NCI-H2196 (cell line): ENCODE measurements around the gene UGT1A4.
"Not testable (repeated sequence)": the region's sequence is repeated elsewhere in the genome, so short reads cannot be mapped to it uniquely, and the experiment has no call there.

Experiments used
- DNase-seq: peaks from one replicate; lab custom pipeline; 2025; ENCODE audit not compliant: unreplicated experiment; lab: John Stamatoyannopoulos, UW

Gene UGT1A4

DNA sequence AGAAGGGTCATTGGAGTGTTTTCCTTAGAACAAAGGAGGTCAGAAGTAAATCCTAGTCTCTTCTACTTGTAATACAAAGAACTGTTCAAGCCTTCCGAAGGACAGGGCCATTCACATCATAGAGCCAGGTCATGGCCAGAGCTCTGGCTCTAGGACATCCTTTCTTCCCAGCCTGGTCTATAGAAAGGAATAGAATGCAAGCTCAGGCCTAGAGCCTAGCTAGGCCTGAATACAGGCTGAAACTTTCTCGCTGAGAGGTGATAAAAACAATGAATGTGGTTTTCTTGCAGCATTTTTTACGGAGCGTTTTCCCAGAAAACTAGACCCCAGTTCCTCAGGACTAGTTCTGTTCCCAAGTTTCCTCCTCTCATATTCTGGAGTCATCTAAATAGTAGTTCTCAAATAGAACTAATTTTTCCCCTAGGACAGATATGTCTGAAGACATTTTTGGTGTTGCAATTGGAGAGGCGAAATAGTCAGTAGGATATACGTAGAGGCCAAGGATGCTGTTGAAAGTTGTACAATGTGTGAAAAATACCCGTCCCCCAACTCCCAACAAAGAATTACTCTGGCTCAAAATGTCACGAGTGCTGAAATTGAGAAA is 19.0 kb upstream of the UGT1A4 start:
- no peak for DNase-seq

DNA sequence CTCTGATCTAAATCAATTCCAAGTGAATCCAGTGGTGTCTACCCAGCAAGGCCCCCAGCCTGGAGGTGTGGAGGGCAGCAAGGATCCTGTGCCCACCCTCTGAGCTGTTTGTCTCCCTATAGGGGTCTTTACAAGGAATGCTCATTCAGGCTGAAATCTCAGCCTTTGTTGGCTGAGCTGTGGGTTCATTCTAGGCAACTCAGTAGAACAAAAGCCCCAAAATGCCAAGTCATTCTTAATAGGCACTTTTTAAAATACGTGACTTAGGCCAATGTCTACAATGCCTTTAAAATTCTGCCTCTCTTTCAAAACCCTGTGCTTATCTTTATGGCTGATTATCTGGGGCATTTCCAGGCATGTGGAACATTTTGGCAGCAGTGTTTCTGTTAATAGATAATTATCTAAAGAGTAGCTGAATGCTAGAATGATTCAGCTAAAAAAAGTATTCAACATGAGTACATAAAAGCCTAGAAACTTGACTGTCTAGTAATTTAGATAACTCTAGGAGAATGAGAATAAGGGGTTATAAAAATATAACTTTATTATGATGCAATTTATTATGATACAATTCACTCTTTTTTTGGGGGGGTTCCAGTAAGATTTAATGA is 18.4 kb upstream of the UGT1A4 start:
- peak; percentile 65 for DNase-seq

DNA sequence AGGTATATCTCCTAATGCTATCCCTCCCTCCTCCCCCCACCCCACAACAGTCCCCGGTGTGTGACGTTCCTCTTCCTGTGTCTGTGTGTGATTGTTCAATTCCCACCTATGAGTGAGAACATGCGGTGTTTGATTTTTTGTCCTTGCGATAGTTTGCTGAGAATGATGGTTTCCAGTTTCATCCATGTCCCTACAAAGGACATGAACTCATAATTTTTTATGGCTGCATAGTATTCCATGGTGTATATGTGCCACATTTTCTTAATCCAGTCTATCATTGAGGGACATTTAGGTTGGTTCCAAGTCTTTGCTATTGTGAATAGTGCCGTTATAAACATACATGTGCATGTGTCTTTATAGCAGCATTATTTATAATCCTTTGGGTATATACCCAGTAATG is 17.7 kb upstream of the UGT1A4 start:
- not testable (repeated sequence) for DNase-seq

DNA sequence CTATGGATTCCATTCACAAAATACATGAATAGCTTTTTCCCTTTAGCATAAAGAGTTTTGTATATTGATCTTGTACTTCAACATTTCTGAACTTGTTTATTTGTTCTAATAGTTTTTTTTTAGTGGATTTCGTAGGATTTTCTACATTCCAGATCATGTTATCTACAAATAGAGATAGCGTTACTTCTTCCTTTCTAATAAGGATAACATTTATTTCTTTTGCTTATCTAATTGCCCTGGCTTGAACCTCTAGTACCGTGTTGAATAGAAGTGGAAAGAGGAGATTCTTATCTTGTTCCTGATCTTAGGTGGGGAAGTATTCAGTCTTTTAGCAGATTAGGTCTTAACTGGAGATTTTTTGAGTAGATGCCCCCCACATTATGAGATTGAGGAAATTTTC is 16.3 kb upstream of the UGT1A4 start:
- DNase-seq = no peak

DNA sequence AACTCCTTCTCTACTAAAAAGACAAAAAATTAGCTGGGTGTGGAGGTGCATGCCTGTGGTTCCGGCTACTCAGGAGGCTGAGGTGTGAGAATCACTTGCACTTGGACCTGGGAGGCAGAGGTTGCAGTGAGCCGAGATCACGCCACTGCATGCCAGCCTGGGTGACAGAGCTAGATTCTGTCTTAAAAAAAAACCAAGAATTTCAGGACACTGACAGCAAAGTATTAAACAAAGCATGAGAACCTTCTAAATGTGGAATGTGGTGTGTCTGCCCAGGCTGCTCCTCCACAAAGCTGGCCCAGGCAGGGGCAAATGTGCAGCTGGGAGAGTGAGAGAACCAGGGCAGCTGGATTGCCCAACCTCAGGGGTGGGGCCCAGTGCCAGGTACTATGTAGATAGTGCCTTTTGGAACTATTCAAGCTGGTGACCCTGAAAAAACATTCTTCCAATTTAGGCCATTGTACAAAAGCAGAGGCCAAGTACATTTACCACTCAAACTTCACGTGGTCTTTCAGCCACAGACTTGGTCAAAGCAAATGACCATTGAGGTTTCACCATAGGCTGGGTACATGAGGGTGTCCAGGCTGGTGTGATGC is 12.5 kb upstream of the UGT1A4 start:
- no peak for DNase-seq

DNA sequence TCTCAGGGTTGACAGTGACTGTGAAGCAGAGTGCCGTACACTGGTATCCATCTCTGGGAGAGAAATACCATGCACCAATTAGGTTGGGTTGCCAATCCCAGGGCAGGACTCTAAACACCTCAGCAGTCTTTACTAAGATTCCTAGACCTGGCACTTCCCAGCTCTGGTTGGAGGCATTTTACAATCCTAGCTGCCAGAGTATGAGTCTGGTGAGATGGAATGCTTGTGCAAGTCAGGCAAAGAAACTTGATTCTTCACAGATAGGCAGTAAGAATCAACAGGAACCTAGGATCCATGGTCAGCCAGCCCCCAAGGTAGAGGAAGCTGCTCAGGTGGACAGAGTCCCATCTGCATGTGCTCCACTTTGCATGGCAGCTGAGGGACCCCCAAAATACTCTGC is 11.8 kb upstream of the UGT1A4 start:
- DNase-seq = no peak

DNA sequence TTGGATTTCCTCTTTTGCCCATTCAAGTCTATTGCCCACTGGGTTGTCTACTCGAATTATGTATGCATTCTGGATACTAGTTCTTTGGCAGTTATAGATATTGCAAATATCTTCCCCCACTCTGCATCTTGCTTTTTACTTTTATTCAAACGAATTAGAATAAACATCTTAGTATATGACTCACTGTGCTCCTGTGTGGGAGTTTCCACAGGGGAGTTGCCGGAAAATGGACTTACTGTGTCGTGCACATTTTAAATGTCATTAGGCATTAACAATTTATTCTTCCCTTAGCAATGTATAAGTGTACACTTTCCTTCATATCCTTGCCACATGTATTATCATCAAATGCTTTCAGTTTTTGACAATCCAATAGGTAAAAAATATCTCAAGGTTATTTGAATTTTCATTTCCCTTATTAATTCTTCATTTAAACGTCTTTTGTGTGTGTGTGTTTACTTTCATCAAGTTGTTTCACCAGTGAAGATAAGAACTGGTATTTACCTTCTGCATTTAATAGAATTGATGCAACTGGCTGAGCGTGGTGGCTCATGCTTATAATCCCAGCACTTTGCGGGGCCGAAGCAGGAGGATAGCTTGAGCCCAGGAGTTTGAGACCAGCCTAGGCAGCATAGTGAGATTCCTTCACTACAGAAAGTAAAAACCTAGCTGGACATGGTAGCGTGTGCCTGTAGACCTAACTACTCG is 10.4 kb upstream of the UGT1A4 start:
- DNase-seq = no peak

DNA sequence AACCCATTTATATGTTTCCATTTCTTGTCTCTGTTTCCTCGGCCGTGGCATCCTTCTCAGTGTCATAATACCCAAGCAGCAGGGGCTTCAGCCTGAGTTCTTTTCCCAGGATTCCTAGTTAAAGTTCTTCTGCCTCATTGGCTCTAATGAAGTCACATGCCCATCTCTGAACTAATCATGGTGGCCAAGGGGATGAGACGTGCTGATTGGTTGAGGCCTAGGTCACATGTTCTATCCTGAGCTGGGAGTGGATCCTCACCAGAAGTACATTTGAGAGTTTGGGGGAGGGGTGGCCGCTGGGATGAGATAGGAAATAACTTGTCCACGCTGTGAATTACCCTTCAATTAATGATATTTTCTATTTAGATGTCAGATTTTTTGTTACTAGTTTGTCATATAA is 9.6 kb upstream of the UGT1A4 start:
- no peak for DNase-seq

DNA sequence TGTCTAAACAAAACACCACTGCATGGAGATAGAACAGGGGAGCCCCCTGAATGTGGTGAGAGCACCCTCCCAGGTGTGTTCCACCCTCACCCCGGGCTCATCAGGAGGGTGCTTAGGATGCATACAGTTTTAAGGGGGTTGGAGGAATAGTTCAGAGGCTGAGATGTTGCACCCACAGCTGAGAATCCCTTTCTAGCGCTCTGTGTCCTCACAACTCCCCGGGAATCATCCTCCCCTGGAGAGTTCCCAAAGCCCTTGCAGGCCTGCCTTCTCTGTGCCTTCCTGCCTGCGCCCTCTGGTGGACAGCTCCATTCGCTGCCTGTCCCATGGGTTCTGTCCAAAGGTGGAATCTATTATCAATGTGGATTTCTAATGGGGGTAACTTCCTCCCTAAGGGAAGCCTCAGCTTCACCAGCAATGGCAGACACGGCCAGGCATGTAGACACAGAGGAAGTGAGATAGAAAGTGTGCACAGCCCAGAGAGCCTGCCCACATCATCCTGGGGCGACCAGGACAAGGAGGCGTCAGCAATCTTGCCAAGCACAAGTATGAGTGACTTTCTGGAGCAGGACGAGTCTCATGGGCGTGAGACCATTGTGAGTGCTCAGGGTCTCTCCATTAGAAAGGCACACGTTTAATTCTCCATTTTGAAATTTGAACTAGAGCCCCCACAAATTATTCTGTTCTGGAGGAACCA is 7.1 kb upstream of the UGT1A4 start:
- DNase-seq = peak; percentile 84

DNA sequence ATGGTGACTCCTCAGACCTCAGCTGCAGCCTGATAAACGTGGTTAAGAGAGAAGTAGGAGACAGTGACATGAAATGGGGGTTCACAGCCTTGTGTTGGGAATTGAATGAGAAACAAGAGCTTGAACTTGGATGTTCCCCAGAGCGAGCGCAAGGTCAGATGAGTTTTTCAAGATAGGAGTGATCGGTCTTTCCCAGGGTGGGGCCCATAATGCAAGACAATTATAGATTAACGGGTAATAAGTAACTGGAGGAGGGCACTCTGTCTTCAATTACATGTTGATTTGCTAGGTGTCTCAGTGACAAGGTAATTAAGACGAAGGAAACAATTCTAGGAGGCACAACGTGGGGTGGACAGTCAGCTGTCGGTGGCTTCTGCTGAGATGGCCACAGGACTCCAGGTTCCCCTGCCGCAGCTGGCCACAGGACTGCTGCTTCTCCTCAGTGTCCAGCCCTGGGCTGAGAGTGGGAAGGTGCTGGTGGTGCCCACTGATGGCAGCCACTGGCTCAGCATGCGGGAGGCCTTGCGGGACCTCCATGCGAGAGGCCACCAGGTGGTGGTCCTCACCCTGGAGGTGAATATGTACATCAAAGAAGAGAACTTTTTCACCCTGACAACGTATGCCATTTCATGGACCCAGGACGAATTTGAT is 5.8 kb upstream of the UGT1A4 start, which contains the start of gene UGT1A5:
TSS of gene UGT1A5 (plus strand) at position 297 of the 651 bp plus-strand sequence. CDS start at position 382, 85 bp downstream.
- DNase-seq = no peak

DNA sequence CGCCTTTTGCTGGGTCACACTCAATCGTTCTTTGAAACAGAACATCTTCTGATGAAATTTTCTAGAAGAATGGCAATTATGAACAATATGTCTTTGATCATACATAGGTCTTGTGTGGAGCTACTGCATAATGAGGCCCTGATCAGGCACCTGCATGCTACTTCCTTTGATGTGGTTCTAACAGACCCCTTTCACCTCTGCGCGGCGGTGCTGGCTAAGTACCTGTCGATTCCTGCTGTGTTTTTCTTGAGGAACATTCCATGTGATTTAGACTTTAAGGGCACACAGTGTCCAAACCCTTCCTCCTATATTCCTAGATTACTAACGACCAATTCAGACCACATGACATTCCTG is 5.3 kb upstream of the UGT1A4 start:
- no peak for DNase-seq

DNA sequence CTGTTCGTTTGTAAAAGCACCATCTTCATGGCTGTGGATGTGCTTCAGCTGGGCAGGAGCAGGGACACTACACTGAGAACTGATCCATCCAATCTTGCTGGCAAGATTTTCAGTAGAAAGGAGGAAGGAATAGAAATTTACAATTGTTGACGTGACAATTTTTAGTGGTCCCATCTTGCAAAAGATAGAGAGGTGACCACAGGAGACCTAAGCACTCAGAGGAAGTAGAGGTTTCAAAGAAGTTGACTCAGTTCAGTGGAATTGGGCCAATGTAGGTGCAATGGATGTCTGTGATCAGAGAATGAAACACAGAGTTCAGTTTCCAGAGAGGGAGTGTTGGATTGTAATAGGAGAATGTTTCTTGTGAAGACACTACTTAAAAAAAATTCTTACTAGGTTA is 4.4 kb upstream of the UGT1A4 start:
- DNase-seq = no peak

DNA sequence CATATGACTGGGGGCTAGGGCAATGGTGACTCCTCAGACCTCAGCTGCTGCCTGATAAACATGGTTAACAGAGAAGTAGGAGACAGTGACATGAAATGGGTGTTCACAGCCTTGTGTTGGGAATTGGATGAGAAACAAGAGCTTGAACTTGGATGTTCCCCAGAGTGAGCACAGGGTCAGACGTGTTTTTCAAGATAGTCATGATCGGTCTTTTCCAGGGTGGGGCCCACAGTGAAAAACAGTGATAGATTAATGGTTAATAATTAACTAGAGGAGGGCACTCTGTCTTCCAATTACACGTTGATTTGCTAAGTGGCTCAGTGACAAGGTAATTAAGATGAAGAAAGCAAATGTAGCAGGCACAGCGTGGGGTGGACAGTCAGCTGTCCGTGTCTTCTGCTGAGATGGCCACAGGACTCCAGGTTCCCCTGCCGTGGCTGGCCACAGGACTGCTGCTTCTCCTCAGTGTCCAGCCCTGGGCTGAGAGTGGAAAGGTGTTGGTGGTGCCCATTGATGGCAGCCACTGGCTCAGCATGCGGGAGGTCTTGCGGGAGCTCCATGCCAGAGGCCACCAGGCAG is 10.3 kb downstream of the UGT1A4 start, which contains the start of gene UGT1A3:
TSS of gene UGT1A3 (plus strand) at position 320 of the 579 bp plus-strand sequence. CDS start at position 405, 85 bp downstream.
- no peak for DNase-seq

DNA sequence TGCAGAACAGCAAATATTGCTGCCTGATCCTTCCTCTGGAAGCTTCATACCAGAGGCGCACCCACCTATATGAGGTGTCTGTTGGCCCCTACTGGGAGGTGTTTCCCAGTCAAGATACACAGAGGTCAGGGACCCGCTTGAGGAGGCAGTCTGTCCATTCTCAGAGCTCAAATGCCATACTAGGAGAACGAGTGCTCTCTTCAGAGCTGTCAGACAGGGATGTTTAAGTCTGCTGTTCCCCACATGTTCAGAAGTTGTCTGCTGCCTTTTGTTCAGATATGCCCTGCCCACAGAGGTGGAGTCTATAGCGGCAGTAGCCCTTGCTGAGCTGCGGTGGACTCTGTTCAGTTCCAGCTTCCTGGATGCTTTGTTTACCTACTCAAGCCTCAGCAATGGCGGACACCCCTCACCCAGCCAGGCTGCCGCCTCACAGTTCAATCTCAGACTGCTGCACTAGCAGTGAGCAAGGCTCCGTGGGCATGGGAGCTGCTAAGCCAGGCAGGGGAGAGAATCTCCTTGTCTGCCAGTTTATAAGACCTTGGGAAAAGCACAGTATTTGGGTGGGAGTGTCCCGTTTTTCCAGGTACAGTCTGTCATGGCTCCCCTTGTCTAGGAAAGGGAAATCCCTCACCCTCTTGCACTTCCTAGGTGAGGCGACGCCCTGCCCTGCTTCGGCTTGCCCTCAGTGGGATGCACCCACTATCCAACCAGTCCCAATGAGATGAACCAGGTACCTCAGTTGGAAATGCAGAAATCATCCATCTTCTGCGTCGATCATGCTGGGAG is 18.5 kb downstream of the UGT1A4 start:
- not testable (repeated sequence) for DNase-seq

DNA sequence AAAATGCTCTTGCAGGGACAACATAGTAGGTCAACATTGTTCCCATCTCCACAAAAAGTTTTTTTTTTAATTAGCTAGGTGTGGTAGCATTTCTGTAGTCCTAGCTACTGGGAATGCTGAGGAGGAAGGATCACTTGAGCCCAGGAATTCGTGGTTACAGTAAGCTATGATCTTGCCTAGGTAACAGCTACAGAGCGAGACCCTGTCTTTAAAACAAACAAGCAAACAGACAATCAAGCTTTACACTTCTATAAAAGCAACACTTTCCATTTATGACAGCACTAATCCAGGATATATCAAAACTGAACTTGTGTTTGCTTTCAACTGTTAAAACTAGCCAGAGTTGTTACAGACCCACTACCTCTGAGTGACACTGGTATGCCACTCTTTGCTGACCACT is 22.3 kb downstream of the UGT1A4 start:
- no peak for DNase-seq

DNA sequence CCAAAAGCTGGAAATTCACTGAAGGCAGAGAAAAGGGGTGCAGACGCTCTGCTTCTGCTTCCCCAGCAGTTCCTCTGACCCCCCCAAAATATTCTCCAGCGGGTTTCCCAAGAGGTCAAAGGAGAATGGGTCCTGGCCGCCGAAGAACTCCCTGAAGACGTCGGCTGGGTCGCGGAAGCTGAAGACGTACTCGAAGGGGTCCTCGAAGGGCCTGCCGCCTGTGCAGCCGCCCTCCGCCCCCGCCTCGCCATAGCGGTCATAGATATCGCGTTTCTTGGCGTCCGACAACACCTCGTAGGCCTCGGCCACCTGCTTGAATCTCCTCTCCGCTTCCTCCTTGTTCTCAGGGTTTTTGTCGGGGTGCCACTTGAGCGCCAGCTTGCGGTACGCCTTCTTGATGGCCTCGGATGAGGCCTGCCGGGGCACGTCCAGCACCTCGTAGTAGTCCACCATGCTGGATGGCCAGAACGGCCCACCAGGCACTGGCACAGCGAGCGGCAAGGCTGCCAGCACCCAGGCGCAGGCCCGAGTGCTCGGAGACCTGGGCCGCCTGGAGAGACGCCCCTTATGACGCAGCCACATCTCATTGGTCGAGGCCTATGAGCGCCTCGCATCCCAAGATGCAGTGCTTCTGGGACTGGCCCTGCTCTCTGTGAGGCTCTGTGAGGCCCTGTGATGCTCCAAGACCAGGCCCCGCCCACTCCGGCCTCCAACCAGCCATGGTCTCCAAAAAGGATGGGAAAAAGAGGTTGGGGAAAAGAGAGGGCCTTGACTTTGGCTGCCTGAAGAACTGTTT is 25.1 kb downstream of the UGT1A4 start:
- no peak for DNase-seq

DNA sequence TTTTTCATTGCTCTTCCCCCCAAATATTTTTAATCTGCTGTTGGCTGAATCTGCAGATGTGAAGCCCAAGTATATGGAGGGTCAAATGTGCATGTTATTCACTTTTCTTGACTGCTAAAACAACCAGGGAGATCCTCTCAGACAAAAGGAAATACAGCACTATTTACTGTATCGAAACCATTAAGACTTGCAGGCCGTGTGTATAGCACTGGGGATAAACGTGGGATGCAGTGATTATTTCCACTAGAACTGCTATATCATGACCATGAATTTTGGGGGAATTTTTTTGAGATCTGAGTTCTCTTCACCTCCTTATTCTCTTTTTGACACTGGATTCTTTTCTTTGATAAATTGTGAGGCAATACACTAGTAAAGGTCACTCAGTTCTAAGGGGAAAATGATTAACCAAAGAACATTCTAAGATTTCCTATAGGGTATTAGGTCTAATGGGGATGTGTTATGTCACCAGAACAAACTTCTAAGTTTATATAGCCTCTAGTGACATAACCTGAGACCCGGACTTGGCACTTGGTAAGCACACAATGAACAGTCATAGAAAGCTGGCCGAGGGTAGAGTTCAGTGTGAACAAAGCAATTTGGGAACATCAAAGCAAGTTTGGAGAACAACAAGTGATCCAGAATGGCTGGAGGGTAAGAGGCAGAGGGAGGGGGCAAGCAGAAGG is 26.7 kb downstream of the UGT1A4 start:
- no peak for DNase-seq

DNA sequence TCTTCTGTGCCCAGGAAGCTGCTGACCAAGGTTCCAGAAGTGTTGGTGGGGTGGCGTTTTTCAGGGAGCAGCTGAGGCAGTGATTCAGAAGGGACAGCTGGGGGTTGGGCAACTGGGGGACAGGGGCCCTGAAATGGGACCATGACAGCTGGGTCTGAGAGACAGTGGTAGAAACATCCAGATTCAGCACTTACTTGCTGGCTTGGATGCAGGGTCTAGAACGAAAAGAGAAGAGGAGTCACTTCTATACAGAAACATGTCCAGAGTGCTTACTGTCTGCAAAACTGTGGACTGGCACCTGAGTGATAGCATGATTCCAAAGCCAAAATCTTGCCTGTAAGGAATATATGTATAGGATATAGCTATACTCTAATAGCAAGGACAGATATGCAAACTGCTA is 27.3 kb downstream of the UGT1A4 start:
- DNase-seq = not testable (repeated sequence)
